Measurements from ENCODE around the gene SCGN. TPM values are rescaled to one million over a fixed set of nuclear protein-coding genes. Genes with fewer than 3 reads are reported as not detected.

The SCGN gene
- total and polyA plus RNA-seq, 9 of the 15 experiments (the other 6 are each of a cell fraction or from before 2014, with no cell fraction given) = not detected

DNA sequence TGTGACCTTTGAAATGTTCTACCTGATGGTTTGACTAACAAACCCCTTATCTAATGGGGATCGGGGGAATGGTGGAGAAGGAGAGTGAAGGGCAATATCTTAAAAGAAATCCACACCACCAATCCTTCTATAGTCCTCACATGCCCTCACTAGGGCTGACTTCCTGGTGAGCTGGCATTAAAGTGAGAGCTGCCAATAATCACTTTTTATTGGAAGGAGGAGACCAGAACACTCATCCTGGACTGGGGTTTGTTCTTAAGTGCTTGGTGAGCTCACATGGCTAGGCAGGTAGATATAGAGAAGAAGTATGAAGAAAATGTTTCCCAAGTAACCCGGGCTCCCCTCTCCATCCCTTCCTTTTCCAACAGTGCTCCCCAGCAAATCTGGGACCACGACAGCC is 49.8 kb downstream of the SCGN start:
- TF ChIP-seq ELK3 (CRISPR knock-in tag; IDR thresholded peaks at IDR 0.05) = no peak
- no peak for TF ChIP-seq MCM3 (IDR thresholded peaks at IDR 0.05)
- TF ChIP-seq E2F8 (IDR thresholded peaks at IDR 0.05; ENCODE audit: low read depth, partially characterized antibody) = no peak
- TF ChIP-seq CHD1 (IDR thresholded peaks at IDR 0.05; ENCODE audit: low read length) = no peak
- TF ChIP-seq ZC3H11A (IDR thresholded peaks at IDR 0.05; ENCODE audit: low read depth, low read length) = no peak
- no peak for TF ChIP-seq ETS2 (tag; IDR thresholded peaks at IDR 0.05; ENCODE audit: borderline replicate concordance, poor library complexity, severe bottlenecking)
- CTCF ChIA-PET (ENCODE audit: low intra/inter-chr PET ratio) = no interaction called here
- Histone ChIP-seq H3K79me2 (ENCODE audit: control insufficient read depth, insufficient read depth, low read length) (no peaks in the 10 kb centered on the region), H3K27ac (ENCODE audit: extremely low read depth, low read depth, low read length) (no peak overlapping the region), H3K9ac (ENCODE audit: insufficient read depth in 1 of 2, low read depth in 2 of 2, low read length in 2 of 2) (no peak overlapping the region), H4K20me1 (replicated peaks; ENCODE audit: control insufficient read depth, insufficient read depth, low read length) (no peaks in the 10 kb centered on the region), H3K9me3 (replicated peaks; ENCODE audit: control insufficient read depth, insufficient read depth, low read depth, low read length) (no peaks in the 10 kb centered on the region), H3K4me3 (no peak overlapping the region), H3K9me1 (ENCODE audit: control insufficient read depth, insufficient read depth, low read length) (no peaks in the 10 kb centered on the region), H2AFZ (ENCODE audit: low read depth, low read length) (no peak overlapping the region), H3K27me3 (ENCODE audit: control insufficient read depth in 2 of 2, insufficient read depth in 2 of 2, low read length in 2 of 2) (no peaks in the 10 kb centered on the region), H3K36me3 (ENCODE audit: control insufficient read depth, insufficient read depth, low read length) (no peaks in the 10 kb centered on the region), H3K4me2 (ENCODE audit: insufficient read depth, low read length) (no peak overlapping the region), H3K4me1 (replicated peaks in 1 of 2; ENCODE audit: control insufficient read depth in 2 of 2, insufficient read depth in 2 of 2, low read length in 2 of 2) (peaks cover 0 to 7% of the 10 kb centered on the region in 2 experiments; a peak in 2 of 5 replicates)
- no TSS peak for BruUV-seq (replicated peaks)
- POLR2A ChIA-PET = interaction anchor here (0.7 kb wide), 1 partner anchor 73 kb away, joined by 3 read pairs; no protein-coding TSS in a partner anchor
- intact Hi-C loops (cut with micrococcal nuclease) (no loop called here), in situ Hi-C loops (cut with MboI) (no loop called here)
- no peak for ATAC-seq
- FAIRE-seq = no peak
- no peak for DNase-seq (ENCODE audit: extremely low read depth in 1 of 4, low spot score in 3 of 4)
- 6% methylated on average over 3 of the region's 3 CpGs for WGBS (ENCODE audit: insufficient coverage, low coverage, missing lambda C conversion rate)

All from K562 (cell line).